Placental pericyte (primary cell): ENCODE measurements around the gene OTUD3. TPM values are rescaled to one million over a fixed set of nuclear protein-coding genes. Genes with fewer than 3 reads are reported as not detected.

ENCODE experiments used
- total RNA-seq: library from RNA; depleted of rRNA; stranded (reverse); fragments of >200 nt; gene quantifications from 2 replicates; pipeline ENCODE4 v1.2.3, GENCODE V29; 2012

The OTUD3 gene, protein sequence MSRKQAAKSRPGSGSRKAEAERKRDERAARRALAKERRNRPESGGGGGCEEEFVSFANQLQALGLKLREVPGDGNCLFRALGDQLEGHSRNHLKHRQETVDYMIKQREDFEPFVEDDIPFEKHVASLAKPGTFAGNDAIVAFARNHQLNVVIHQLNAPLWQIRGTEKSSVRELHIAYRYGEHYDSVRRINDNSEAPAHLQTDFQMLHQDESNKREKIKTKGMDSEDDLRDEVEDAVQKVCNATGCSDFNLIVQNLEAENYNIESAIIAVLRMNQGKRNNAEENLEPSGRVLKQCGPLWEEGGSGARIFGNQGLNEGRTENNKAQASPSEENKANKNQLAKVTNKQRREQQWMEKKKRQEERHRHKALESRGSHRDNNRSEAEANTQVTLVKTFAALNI
- total RNA-seq, result 4.0 and 7.7 TPM in 2 replicates

DNA sequence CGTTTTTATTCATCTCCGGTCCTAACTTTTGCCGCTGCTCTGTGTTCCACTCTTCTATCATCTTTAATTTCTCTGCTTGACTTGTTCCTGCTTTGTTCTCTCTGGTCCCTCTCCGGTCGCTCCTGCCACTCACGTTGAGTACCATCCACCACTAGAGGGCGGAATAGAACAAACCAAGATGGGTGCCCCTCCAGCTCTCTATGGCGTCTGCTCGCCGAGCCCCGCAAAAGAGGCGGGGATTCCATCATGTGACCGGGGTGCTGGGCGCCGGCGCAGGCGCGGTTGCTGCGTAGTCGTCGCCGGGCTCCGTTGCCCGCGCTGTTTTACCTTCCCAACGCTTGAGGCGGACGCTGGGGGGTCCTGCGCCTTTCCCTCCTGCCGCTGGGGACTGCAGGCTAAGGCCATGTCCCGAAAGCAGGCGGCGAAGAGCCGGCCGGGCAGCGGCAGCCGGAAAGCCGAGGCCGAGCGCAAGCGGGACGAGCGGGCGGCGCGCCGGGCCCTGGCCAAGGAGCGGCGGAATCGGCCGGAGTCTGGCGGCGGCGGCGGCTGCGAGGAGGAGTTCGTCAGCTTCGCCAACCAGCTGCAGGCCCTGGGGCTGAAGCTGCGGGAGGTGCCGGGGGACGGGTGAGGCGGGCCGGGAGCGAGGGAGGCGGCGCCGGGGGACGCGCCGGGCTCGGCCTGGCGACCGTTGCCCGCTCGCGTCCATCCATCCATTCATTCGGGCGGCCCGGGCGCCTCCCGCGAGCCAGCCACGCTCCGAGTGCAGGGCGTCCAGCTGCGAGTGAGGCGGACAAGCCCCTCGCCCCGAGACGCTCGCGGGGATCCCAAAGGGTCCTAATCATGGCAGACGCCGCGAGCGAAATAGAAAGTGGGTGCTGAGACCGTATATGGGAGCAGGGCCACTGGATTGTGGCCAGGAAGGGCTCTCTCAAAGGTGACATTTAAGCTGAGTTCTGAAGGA, at the start of gene OTUD3:
Gene OTUD3 (plus strand): TSS at position 285 of the 961 bp plus-strand sequence. CDS start 119 bp downstream, at position 404.

DNA sequence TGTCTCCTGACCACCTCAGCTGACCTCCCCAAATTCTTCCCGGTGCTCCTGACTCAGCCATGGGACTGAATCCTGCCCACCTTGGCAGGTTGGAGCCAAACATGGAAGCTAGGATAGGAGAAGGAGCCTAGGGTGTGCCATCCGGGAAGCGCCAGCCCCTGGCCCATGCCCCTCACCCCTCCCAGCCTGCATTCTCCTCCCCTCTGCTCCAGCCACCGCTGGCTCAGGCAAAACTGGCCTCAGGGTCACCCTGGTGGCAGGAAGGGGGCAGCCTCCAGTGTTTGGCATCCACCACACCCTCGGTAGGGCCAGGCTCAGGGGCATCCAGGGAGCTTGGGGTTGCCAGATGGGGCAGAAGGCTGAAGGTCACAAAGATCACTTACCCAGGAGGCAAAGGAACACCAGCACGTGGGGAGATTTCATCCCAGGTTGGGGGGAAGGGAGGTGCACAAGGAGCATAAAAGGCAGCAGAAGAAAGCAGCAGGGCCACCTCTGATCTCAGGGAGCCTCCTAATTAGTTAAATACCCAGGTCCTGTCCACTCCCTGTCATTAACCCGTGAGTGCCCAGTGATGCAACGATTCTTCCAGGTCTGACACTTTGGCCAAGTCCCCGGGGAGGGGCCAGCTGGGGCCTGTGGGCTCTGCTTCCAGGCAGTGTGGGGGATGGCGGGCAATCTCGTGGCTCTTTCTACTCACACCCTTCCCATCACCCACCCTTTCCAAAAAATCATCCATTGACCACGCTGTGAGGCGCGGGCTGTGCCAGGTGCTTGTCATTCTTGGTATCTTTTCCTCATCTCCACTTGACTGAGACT, 41.1 kb downstream of the OTUD3 start, which contains the start of gene PLA2G2E:
Gene PLA2G2E (minus strand): TSS at position 481 of the 816 bp plus-strand sequence. CDS start 58 bp downstream, at position 423.

Other genes with a start within 250 kb of the OTUD3 start
- gene NBL1, start 238.1 kb upstream of the OTUD3 start, total RNA-seq, result 38.3 and 111 TPM in 2 replicates
- not detected in 2 replicates for gene HTR6, start 217.5 kb upstream of the OTUD3 start, total RNA-seq
- gene TMCO4, start 82.5 kb upstream of the OTUD3 start, total RNA-seq, result 16.5 and 19.7 TPM in 2 replicates
- not detected in 2 replicates for gene RNF186, start 67.1 kb upstream of the OTUD3 start, total RNA-seq
- not detected in 2 replicates for gene PLA2G2E, start 41.2 kb downstream of the OTUD3 start, total RNA-seq
- not detected in 2 replicates for gene PLA2G2A, start 97.2 kb downstream of the OTUD3 start, total RNA-seq
- not detected in 2 replicates for gene PLA2G5, start 187.8 kb downstream of the OTUD3 start, total RNA-seq
- gene PLA2G2D, start 237.1 kb downstream of the OTUD3 start, total RNA-seq, result not detected in 2 replicates